ENCODE results near the gene PPP2R3C.
"Not testable (repeated sequence)": the region's sequence is repeated elsewhere in the genome, so short reads cannot be mapped to it uniquely, and the experiment has no call there.

PPP2R3C gene

DNA sequence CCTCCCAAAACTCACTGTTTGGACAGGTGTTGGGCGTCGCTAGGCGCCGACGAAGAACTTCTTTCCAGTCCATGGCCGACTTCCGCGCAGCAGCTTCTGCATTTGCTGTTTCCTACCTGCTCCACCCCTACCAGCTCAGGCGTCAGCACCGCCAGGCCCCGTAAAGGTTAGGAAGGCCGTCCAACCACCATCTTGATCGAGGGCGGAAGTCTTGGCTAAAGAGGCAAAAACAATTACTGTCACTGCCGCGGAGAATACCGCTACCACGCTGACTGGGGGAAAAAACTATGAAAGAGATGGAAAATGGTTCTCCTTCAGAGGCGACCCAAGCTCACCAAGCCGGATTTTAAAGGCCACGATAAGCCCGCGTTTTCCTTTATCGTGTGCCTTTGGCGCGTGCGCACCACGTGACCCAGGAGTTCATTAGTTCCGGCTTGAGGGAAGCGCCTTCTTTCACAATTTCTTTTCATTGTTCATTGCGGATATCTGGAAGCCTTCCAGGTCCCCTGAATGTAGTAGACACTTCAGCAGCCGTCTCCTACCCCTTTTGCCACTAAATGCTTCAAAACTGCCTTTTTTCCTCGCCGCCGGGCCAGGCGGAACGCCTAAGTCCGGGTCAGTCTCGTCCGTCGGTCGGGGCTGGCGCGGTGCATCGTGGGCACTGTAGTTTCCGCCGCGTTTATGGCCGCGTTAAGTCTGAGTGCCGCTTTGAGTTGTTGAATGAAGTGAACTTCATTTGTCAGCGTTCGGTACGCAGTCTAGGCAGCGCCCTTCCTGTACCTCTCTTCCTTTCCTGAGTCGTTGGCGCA, at the start of gene PPP2R3C, which contains the start of gene PRORP:
Gene PPP2R3C, minus strand, starts transcription at position 104 of the 809 bp plus-strand sequence. Its CDS starts 31 bp downstream, at position 73.
Gene PRORP, plus strand, starts transcription at position 666 of the 809 bp plus-strand sequence. CDS start 694 bp downstream, outside the sequence.
- DNase-seq, result peak; percentile 87 to 90

DNA sequence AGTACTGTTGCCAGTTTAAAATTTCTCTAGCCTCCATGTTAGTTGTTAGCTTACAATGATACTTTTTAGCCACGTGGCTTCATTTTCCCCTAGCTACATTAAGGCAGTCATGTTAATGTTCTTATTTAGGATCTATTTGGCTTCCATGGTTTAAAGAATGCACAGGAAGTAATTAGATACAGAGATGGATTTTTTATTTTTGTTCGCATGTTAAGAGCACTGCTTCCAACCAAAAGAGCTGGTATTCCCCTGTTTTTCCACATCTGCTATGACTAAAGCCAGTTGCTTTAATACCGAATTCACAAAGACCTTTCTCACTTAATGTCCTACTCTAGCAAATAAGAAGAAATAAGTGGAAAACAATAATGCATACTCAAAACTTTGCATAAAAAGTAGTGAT, 45.7 kb upstream of the PPP2R3C start:
- no peak for DNase-seq

DNA sequence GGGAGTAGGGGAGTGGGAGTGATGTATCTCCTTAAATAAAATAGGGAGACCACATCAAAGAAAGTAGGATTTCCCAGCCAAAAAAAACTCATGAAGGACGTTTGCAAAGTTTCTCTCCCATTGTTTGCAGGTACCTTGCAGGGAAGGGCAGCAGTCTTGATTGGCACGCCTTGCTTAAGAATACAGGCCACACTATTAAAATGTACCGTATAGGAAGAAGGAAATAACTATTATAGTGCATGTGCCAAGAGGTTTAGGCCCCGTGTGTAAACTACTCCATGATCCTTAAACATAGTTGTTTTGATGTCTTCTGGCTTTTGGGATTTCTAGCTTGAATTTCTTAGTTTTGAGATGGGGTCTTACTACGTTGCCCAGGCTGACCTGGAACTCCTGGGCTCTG, 43.1 kb upstream of the PPP2R3C start:
- no peak for DNase-seq

DNA sequence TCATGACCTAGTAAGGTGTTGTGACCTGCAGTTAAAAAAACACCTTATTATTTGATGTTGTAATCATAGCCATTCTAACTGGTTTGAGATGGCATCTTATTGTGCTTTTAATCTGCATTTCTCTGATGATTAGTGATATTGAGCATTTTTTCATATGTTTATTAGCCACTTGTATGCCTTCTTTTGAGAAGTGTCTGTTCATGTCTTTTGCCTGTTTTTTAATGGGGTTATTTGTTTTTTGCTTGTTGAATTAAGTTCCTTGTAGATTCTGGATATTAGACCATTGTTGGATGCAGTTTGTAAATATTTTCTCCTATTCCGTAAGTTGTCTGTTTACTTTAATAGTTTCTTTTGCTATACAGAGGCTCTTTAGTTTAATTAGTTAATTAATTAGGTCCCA, 41.6 kb upstream of the PPP2R3C start:
- no peak for DNase-seq

DNA sequence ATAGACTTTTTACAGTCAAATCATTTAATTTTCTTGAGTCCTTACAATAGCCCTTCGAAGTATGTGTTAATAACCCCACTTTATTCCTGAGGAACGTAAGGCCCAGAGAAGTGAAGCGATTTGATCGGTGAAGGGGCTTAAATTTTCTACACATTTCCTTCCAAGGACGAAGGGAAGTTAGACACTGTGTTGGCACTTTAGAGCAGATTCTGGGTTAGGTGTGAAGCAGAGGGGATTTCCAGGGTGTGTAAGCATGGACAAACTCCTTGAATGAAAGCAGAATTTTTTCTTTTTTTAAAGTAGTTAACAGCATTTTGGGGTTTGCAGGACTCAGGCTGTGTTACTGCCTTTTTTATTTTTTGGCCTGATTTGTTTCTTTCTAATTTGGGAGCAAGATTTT, 39.4 kb upstream of the PPP2R3C start:
- no peak for DNase-seq

DNA sequence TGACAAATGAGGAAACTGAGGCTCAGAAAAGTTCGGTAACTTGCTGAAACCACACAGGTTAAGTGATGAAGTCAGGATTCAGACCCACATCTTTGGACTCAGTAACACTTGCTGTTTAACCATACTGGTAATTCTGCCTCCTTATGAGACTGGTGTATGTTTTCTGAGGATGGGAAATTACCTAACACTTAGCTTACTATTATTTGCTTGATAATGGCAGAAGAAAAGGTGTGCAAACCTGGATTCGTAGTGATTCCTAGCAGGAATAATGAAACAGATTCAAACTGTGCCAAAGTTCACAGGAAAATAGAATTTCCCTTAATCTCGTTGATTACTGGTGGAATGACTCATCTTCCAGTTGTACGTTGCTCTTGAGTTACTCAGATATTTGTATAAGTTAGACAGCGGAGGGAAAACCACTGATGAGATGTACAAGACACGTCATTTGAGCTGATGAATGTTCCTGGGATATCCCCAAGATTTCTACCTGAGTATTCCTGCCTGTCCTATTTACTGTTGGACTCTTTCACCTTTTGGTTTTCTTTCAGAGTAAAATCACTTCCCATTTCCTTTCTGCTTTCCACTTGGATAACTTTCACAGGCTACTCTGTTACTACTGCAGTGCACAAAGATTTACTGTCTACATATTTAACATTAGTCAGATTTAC, 38.1 kb upstream of the PPP2R3C start:
- no peak for DNase-seq

DNA sequence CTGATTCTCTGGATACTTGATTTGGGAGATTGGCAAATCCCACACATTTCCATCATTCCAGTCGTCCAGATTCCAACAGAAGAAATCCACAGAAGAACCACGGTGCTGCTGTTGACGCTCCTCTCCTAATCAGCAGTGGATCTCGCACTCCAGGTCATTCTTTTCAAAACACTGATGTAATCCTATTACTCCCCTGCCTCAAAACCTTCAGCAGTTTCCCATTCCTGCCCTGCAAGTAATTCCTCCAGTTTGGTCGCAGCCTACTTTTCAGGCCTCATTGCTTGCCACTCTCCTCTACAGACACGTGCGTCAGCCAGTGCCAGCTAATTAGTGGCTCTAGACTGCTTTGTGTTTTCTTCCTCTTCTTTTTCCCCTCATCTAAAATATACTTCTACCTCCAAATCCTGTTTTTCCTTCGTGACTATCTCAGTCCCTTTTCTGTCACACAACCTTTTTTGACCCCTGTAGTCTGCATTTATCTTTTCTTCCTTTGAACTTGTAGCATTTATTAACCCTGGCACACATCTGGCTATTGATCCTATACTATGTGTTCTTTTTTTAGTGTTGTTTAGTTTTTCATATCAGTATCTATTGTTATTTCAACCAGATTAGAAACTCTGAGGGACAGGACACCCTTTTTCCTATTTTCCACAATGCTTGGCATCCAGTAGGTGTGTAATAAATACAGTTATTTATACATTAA, 37.3 kb upstream of the PPP2R3C start:
- DNase-seq, result no peak

DNA sequence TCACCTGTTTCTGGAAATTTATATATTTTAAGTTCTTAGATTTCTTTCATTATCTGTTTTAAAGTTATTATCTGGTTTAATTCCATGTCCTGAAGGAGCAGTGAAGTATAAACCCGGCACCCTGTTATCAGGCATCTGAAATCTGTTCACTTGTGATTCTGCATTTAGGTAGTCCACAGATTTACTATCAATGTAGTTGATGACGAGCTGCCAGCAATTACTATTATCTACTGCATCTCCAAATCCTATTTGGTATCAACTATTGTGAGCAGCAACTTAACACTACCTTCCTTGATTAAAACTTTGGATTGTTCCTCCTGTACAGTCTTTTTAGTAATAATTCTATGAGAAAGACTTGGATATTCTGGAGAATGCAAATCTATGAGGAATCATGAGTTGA, 36.7 kb upstream of the PPP2R3C start:
- DNase-seq, result no peak

DNA sequence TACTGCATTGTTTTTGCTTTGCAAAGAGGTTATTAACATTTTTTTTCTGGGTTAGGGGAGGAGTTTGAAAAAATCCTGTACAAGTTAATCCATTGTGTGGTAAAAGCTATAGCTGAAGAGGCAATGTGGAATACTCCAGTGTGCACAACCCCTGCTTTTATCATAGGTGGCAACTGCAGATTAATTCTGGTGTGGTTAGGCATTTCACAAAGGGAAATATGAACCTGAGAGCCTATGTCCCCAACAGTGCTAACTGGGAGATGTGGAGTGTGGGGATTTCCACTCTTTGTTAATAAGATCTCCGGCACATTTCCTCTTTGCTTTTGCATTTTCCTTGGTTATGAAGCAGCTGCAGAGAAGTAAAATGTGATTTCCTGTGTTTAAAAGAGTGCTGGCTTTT, 34.2 kb upstream of the PPP2R3C start:
- DNase-seq, result no peak

DNA sequence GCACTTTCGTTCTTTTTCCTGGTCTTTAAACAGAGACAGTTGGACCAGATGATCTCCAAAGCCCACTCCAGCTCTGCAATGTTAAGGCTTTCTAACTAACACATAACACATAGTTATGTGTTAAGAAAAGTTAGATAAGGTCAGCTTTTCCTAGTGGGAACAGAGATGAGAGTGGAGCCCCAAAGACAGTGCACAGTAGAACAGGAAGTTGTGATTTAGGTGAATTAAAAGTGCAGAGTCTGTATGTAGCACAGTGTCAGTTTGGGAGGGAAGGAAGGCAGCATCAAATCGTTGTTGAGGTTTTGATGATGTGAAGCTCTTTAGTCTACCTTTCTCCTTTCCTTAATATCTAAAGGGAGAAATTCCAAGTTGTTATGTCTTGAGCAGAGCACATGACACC, 32.2 kb upstream of the PPP2R3C start:
- no peak for DNase-seq

DNA sequence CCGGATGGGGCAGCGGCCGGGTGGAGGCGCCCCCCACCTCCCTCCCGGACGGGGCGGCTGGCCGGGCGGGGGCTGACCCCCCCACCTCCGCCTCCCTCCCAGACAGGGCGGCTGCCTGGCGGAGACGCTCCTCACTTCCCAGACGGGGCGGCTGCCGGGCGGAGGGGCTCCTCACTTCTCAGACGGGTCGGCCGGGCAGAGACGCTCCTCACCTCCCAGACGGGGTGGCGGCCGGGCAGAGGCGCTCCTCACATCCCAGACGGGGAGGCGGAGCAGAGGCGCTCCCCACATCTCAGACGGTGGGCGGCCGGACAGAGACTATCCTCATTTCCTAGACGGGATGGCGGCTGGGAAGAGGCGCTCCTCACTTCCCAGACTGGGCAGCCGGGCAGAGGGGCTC, 30.7 kb upstream of the PPP2R3C start:
- DNase-seq, result not testable (repeated sequence)

DNA sequence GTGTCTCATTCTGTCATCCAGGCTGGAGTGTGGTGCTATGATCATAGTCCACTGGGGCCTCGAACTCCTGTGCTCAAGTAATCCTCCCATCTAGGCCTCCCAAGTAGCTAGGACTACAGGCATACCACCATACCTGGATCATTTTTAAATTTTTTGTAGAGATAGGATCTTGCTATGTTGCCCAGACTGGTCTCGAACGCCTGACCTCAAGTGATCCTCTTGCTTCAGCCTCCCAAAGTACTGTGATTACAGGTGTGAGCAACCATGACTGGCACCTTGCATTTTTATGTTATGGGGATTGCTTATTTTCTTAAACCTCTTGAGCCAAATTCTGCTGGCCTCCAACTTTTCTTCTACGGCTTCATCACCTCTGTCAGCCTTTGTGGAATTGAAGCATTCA, 27.4 kb upstream of the PPP2R3C start:
- DNase-seq, result no peak

DNA sequence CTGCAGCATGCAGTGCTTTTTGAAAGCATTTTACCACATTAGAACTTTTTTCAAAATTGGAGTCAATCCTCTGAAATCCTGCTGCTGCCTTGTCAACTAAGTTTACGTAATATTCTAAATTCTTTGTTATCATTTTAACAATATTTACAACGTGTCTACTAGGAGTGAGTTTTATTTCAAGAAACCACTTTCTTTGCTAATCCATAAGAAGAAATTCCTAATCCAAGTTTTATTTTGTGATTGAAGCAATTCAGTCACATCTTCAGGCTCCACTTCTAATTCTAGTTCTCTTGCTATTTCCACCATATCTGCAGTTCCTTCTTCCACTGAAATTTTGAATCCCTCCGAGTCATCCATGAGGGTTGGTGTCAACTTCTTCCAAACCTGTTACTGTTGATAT, 25.9 kb upstream of the PPP2R3C start:
- no peak for DNase-seq

DNA sequence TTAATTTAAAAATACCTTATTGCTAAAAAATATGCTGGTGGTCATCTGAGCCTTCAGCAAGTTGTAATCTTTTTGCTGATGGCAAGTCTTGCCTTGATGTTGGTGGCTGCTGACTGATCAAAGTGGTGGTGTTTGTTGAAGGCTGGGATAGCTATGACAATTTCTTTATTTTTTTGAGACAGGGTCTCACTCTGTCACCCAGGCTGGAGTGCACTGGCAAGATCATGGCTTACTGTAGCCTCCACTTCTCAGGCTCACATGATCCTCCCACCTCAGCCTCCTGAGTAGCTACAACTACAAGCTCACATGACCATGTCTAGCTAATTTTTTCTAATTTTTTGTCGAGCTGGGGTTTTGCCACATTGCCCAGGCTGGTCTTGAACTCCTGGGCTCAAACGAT, 25.4 kb upstream of the PPP2R3C start:
- DNase-seq, result no peak

DNA sequence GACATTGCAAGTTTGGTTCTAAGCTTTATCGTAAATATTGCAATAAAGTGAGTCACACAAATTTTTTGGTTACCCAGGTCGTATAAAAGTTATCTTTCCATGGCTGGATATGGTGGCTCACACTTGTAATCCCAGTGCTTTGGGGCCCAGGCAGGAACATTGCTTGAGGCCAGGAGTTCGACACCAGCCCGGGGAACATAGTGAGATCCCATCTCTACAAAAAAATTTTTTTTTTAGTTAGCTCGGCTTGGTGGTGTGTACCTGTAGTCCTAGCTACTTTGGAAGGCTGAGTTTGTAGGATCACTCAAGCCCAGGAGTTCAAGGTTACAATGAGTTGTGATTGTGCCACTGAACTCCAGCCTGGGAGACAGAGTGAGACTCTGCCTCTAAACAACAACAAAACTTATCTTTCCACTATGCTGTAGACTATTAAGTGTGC, 24.9 kb upstream of the PPP2R3C start:
- no peak for DNase-seq

DNA sequence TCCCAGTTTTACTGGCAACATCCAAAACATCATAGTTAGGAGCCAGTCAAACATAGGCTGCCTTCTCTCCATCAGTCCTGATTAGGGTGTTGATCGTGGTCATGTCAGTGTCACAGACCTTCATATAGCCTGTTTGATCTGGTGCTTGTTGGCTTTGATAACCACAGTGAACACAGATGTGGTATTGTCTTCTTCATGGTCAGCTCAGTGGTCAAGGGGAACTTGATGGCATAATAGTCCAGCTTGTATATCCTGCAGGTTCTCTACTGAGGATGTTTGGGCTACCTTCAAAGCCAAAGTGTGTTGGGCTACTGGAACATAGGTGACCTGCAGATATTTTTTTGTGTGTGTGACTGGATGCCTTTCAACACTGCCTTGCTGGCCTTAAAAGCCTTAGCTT, 22.2 kb upstream of the PPP2R3C start:
- DNase-seq, result no peak

DNA sequence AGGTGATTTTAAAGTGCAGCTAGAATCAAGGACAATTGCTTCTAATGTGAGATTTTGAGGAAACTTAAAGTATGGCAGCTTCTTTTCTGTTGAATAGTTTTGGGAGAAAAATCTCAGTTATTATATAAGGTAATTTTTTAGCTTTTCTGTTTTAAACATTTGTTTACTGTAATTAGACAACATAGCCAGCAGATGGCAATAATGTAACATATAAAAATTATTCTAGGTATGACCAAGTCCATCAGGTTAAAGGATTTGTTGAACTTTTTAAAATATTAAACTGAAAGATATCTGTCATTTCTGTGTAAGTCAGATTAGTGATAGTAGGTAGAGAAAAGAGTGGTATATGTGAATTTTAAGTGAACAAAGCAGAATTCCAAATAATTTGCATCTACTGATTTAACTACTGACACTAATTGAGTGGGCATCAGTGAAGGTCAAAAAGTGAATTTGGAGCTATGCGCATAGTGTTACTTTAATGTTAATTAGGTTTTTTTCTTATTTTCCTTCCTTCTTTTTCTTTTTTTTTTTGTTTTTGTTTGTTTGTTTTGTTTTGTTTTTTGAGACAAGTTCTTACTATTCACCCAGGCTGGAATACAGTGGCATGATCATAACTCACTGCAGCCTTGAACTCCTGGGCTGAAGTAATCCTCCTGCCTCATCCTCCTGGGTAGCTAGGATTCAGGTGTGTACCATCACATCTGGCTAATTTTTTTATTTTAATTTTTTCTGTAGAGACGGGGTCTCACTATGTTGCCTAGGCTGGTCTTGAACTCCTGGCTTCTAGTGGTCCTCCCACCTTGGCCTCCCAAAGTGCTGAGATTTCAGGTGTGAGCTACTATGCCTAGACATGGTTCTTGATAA, 19.2 kb upstream of the PPP2R3C start:
- DNase-seq, result no peak

DNA sequence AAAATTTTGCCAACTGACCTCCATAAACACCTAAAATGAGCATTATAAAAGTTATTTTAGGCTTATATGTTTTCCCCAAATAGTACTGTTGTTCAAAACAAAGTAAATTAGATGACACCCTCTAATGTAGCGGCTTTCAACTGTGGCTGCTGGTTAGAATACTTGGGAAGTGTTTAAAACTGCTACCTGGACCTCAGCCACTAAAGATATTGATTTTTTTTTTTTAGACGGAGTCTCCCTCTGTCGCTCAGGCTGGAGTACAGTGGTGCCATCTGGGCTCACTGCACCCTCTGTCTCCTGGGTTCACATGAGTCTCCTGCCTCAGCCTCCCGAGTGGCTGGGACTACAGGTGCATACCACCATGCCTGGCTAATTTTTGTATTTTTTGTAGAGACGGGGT, 16.8 kb upstream of the PPP2R3C start:
- no peak for DNase-seq

DNA sequence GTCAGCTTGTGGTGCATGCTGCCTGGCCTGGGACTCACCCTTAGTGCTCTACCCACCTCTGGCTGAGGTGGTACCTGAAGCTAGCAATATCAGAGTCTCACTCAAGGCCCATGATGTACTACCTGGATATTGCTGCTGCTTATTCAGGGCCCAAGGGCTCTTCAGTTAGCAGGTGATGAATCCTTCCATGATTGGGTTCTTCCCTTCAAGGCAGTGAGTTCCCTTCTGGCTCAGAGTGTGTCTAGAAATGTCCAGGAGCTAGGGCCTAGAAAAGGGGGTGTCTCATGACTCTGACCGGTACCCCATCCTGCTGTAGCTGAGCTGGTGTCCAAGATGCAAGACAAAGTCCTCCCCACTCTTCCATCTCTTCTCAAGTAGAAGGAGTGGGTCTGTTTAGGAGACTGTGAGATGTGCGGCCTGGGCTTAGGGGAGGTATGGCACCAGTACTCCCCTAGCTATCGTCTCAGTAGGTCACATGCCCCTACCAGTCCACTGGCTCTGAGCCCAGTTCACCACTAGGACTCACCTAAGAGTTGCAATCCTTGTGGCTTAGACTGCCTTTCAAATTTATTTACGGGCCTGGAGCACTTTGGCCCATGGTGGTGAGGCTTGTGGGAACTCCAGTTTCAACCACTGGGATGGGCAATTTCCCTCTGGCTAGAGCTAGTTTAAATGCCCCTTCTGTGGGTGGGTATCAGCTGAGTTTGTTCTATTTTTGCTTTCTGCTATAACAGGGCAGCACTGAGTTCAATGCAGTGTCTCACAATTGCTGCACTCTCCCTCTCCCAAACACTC, 12.7 kb upstream of the PPP2R3C start:
- no peak for DNase-seq

DNA sequence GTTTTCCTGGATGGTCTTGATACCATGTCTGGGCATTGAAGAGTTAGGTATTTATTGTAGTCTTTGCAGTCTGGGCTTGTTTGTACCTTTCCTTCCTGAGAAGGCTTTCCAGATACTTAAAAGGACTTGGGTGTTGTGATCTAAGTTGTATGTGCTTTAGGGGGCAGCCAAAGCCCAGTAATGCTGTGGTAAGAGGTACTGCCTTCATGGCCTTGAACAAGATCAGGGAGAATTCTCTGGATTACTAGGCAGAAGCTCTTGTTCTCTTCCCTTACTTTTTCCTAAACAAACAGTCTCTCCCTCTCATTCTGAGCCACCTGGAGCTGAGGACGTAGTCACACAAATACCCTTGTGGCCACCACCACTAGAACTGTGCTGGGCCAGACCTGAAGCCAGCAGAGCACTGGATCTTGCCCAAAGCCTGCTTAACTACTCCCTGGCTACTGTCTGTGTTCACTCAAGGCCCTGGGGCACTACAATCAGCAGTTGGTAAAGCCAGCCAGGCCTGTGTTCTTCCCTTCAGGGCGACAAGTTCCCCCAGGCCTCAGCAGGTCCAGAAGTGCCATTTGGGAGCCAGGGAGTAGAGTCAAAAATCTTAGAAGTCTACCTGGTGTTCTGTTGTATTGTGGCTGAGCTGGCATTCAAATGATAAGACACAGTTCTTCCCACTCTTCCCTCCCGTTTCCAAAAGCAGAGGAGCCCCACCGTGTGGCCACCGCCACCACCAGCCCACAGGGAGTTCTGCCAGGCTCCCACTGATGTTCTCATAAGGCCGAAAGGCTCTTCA, 11.9 kb upstream of the PPP2R3C start:
- DNase-seq, result no peak

DNA sequence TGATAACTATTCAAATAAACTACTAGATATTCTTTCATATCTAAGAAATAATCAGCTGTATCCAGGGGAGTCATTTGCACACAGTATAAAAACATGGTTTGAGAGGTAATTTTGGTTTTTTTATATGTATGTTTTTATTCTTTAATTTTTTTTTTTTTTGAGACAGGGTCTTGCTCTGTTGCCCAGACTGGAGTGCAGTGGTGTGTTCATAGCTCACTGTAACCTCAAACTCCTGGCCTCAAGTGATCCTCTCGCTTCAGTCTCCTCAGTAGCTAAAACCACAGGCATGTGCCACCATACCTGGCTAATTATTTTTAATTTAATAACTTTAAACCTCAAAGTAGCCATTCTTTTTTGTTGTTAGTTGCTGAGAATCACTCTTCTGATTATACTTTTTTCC, 2.3 kb upstream of the PPP2R3C start:
- DNase-seq, result no peak
